ENCODE data around the gene GRK5. TPM values are rescaled to one million over a fixed set of nuclear protein-coding genes. Genes with fewer than 3 reads are reported as not detected.
"Not testable (repeated sequence)": the region's sequence is repeated elsewhere in the genome, so short reads cannot be mapped to it uniquely, and the experiment has no call there.

GRK5 gene
- total RNA-seq, 1 donor from 2014 or later: 52.8 TPM

DNA sequence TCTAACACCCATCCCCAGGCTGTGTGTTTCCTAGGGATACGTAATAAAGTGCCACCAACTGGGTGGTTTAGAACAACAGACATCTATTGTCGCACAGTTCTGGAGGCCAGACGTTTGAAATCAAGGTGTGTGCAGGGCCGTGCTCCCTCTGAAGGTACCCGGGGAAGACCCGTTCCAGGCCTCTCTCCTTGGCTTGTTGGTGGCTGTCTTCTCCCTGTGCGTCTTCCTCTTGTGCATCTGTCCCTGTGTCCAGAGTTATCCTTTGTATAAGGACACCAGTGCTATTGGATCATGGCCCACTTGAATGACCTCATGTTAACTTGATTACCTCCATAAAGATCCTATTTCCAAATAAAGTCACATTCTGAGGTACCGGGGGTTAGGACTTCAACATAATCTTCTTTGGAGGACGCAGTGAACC, 15.6 kb downstream of the GRK5 start:
- Histone ChIP-seq H3K4me3 (peak overlapping the region; percentile 39), H3K9me3 (replicated peaks) (no peaks in the 10 kb centered on the region), H3K36me3 (no peaks in the 10 kb centered on the region), H3K4me1 (peaks cover 96% of the 10 kb centered on the region), H3K27me3 (ENCODE audit: low read depth) (no peaks in the 10 kb centered on the region), H3K27ac (replicated peaks) (peak overlapping the region; percentile 97)
- DNase-seq: no peak
- TF ChIP-seq, protein P1, sequence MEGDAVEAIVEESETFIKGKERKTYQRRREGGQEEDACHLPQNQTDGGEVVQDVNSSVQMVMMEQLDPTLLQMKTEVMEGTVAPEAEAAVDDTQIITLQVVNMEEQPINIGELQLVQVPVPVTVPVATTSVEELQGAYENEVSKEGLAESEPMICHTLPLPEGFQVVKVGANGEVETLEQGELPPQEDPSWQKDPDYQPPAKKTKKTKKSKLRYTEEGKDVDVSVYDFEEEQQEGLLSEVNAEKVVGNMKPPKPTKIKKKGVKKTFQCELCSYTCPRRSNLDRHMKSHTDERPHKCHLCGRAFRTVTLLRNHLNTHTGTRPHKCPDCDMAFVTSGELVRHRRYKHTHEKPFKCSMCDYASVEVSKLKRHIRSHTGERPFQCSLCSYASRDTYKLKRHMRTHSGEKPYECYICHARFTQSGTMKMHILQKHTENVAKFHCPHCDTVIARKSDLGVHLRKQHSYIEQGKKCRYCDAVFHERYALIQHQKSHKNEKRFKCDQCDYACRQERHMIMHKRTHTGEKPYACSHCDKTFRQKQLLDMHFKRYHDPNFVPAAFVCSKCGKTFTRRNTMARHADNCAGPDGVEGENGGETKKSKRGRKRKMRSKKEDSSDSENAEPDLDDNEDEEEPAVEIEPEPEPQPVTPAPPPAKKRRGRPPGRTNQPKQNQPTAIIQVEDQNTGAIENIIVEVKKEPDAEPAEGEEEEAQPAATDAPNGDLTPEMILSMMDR (IDR thresholded peaks at IDR 0.05; ENCODE audit: borderline replicate concordance): no peak
- intact Hi-C loops (cut with micrococcal nuclease): no loop called here

DNA sequence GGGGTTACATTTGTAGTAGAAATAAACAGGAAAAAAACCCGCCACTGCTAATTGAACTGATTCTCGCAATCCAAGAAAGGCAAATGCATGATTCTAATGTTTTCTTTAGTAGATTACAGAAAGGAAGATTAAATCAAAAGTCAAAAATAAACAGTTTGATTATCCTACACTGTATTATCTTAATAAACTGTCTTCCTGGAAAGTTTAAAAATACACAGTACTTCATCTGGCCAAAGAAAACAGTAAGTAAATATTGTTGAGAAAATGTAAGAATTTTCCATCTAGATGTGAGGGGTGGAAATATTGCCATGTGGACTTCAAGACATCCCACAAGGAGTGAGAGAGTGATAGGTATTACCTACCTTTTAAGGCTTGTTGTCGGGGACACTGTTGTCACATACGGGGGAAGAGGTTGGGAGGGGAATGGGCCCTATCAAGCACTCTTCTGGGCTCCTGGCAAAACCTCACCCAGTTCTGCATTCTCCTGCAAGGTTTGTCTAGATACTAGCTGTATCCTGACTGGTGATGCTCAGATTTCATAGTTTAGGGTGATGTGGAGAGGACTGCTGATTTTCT, 17.8 kb downstream of the GRK5 start:
- Histone ChIP-seq H3K9me3 (replicated peaks) (no peaks in the 10 kb centered on the region), H3K4me3 (no peak overlapping the region), H3K36me3 (no peaks in the 10 kb centered on the region), H3K4me1 (peaks cover 78% of the 10 kb centered on the region), H3K27ac (replicated peaks) (peak overlapping the region; percentile 97), H3K27me3 (ENCODE audit: low read depth) (no peaks in the 10 kb centered on the region)
- intact Hi-C loops (cut with micrococcal nuclease): no loop called here
- TF ChIP-seq, protein P1 (IDR thresholded peaks at IDR 0.05; ENCODE audit: borderline replicate concordance): no peak
- no peak for DNase-seq

DNA sequence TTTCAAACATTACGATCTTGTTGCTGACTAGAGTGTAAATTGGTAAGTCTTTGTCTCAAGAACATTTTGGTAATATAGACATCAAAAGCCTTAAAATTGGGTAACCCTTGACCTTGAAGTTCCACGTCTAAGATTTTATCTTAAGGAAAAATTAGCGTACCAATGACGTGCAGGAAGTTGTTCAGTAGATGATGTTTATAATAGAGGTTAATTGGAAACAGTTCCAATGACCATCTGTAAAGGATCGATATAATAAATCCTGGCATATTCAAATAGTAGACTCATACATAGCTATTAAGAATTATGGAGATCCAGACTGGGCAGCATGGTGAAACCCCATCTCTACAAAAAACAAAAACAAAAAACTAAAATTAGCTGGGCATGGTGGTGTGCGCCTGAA, 20.5 kb downstream of the GRK5 start:
- Histone ChIP-seq H3K4me3 (no peak overlapping the region), H3K9me3 (replicated peaks) (no peaks in the 10 kb centered on the region), H3K36me3 (no peaks in the 10 kb centered on the region), H3K4me1 (peaks cover 74% of the 10 kb centered on the region), H3K27me3 (ENCODE audit: low read depth) (no peaks in the 10 kb centered on the region), H3K27ac (replicated peaks) (no peak overlapping the region)
- intact Hi-C loops (cut with micrococcal nuclease): no loop called here
- no peak for DNase-seq
- TF ChIP-seq, protein P1 (IDR thresholded peaks at IDR 0.05; ENCODE audit: borderline replicate concordance): no peak

DNA sequence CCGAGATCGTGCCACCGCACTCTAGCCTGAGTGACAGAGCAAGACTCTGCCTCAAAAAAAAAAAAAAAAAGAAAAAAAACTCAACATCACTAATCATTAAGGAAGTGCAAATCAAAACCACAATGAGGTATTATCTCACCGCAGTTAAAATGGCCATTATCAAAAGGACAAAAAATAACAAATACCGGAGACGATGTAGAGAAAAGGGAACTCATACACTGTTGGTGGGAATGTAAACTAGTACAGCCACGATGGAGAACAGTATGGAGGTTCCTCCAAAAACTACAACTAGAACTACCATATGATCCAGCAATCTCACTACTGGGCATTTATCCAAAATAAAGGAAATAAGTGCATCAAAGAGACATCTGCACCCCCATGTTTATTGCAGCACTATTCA, 24.3 kb downstream of the GRK5 start:
- Histone ChIP-seq H3K27me3 (ENCODE audit: low read depth) (no peaks in the 10 kb centered on the region), H3K4me3 (no peak overlapping the region), H3K36me3 (no peaks in the 10 kb centered on the region), H3K27ac (replicated peaks) (peak overlapping the region; percentile 36), H3K4me1 (peaks cover 75% of the 10 kb centered on the region), H3K9me3 (replicated peaks) (no peaks in the 10 kb centered on the region)
- TF ChIP-seq, protein P1 (IDR thresholded peaks at IDR 0.05; ENCODE audit: borderline replicate concordance): no peak
- intact Hi-C loops (cut with micrococcal nuclease): no loop called here
- no peak for DNase-seq

DNA sequence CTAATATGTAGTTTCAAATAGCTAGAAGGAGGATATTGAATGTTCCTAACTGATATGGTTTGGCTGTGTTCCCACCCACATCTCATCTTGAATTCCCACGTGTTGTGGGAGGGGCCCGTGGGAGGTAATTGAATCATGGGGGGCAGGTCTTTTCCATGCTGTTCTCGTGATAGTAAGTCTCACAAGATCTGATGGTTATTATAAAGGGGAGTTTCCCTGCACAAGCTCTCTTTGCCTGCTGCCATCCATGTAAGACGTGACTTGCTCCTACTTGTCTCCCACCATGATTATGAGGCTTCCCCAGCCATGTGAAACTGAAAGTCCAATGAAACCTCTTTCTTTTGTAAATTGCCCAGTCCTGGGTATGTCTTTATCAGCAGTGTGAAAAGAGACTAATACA, 25.1 kb downstream of the GRK5 start:
- peaks cover 75% of the 10 kb centered on the region for H3K4me1 ChIP-seq
- H3K27me3 ChIP-seq (ENCODE audit: low read depth); H3K36me3 ChIP-seq; H3K9me3 ChIP-seq (replicated peaks); H3K4me3 ChIP-seq; intact Hi-C loops (cut with micrococcal nuclease); DNase-seq: not testable (repeated sequence)
- peak overlapping the region; percentile 82 for H3K27ac ChIP-seq (replicated peaks)

DNA sequence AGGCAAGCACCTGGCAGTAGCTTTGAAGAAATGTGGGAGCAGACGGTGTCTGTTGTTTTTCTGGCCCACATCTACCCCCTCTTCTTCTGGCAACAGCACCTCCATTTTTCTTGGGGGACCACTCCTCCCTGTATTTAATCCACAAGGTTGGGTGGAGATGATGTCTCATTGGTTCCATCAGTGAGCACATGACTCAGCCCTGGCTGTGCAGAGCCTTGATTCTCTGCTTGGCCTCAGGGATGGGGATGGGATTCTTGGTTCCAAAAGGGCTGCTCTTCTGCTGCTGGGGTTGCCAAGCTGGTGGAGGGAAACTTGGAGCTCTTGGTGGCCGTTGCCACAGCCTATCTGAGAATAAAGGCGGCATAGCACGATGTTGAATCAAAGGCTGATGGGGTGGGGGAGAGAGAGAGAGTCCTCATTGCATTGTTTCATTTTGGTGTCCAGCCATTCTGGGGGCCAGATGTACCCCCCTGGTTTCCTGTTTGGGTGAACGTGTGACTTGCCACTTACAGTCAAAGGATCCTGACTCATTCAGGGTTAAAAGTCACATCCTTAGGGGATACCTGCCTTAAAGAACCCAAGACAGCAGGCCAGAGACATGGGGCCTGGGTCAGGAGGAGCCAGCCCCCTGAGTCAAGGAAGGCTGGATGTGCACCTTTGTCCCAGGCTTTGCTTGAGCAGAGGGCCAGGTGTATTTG, 25.9 kb downstream of the GRK5 start:
- intact Hi-C loops (cut with micrococcal nuclease): no loop called here
- Histone ChIP-seq H3K27me3 (ENCODE audit: low read depth) (no peaks in the 10 kb centered on the region), H3K4me1 (peaks cover 80% of the 10 kb centered on the region)

More for the DNA sequence above, 25.9 kb downstream of the GRK5 start:
- Histone ChIP-seq H3K36me3 (no peaks in the 10 kb centered on the region), H3K27ac (replicated peaks) (peak overlapping the region; percentile 82), H3K9me3 (replicated peaks) (no peaks in the 10 kb centered on the region), H3K4me3 (no peak overlapping the region)
- DNase-seq: no peak
- TF ChIP-seq, protein P1 (IDR thresholded peaks at IDR 0.05; ENCODE audit: borderline replicate concordance): no peak

All from left ventricle myocardium inferior (tissue), 1 donor.